COLO668 (cell line): Measurements from ENCODE around the gene MAML2.
"Not testable (repeated sequence)": the region's sequence is repeated elsewhere in the genome, so short reads cannot be mapped to it uniquely, and the experiment has no call there.

Source experiments
- DNase-seq: peaks from one replicate; lab custom pipeline; 2025; ENCODE audit not compliant: unreplicated experiment; lab: John Stamatoyannopoulos, UW

MAML2 gene

DNA sequence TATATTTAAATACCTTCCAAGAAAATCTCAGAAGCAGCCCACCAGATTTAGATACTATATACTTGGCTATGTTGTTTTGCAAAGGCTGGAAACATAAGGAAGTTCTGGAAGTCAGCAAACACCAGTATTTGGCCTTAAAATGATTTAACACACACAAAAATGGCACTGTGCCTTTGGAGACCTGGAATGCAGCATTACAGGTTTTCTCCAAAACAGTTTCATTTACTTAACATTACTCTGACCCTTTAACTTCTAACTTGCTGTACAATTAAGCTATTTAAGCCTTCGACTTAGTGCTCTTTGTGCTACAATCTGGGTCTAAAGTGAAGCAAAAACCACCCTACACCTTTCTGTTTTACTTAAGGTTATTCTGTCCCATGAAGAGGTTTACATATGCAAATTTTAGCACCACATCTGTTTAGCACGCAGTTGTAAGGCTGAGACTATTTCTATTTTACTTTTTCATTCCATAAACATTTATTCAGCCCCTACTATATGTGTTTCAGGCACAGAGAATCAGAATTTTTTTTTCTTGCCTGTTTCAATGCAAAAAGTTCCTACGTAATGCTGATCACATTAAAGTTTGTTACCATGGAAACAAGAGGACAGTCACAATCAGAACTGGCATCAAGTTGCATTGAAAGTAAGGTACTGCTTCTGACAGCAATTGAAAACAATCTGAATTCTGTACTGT, 70.3 kb downstream of the MAML2 start:
- no peak for DNase-seq

DNA sequence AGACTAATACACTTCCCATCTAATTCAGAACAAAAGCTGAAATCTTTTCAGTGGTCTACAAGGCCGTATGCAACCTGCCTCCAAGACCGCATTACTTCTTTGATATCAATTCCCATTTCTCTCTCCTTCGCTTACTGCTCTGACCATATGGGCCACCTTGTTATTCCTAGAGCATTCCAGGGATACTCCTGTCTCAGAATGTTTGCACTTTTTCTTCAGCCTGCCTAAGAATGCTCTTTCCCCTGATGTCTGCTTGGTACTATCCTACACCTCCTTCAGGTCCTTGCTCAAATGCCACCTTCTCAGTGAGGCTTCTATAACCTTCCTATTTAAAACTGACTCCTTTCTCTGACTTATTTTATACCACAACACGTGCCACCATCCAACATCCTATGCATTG, 71.2 kb downstream of the MAML2 start:
- DNase-seq: no peak

DNA sequence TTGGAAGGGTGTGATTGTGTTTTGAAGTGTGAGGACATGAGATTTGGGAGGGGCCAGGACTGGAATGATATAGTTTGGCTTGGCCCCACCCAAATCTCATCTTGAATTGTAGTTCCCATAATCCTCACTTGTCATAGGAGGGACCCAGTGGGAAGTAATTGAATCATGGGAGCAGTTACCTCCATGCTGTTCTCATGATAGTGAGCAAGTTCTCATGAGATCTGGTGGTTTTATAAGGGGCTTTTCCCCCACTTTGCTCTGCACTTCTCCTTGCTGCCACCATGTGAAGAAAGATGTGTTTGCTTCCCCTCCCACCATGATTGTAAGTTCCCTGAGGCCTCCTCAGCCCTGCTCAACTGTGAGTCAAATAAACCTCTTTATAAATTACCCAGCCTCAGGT, 71.6 kb downstream of the MAML2 start:
- DNase-seq: not testable (repeated sequence)

DNA sequence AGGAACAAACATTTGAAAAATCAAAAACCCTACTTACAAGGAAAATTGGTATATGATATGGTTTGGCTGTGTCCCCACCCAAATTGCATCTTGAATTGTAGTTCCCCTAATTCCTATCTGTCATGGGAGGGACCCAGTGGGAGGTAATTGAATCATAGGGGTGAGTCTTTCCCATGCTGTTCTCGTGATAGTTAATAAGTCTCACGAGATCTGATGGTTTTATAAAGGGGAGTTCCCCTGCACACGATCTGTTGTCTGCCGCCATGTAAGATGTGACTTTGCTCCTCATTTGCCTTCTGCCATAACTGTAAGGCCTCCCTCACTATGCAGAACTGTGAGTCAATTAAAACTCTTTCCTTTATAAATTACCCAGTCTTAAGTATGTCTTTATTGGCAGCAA, 74.5 kb downstream of the MAML2 start:
- DNase-seq: not testable (repeated sequence)

DNA sequence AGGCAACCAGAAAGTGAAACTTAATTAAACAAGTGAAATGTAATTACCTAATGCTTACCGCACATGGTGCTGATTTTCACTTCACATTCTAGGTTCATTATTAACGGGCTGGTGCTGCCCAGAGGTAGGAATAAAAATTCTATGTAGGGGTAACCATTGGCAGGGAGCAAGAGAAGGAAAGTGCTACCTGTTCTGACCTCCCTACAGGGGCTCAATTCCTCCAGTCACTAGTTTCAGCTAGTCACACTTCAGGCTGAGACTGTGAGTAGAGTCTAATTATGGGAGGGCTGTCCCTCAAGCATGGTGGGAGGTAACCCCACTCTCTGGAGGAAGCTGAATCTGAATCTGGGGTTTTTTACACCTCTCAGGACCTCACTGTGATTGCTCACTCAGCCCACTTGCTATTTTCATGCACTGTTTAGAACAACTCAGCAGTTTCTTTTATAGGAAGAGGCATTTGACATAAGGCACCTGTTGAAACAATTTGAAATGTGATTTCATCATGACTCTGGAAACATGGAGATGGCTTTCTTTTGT, 75.4 kb downstream of the MAML2 start:
- DNase-seq: no peak

DNA sequence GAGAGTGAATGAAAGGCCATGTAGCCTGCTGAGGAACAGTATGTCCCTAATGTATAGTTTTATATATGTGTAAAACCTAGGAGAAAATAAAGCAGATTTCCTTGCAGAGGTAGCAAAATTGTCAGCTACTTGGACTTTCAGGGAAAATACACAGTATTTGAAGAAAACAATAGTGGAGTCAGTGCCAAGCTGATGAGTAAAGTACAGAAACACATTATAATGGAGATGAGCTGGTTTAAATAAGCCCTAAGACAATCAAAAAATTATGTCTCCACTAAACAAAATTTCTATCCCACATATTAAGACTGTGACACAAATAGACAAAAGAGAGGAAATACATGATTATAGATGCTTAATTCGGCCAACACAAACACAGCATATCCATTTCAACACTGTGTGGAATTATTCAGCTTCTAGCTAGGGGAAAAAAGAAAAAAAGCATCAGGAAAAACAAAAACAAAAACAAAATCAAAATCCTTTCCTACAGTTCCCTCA, 75.9 kb downstream of the MAML2 start:
- no peak for DNase-seq

DNA sequence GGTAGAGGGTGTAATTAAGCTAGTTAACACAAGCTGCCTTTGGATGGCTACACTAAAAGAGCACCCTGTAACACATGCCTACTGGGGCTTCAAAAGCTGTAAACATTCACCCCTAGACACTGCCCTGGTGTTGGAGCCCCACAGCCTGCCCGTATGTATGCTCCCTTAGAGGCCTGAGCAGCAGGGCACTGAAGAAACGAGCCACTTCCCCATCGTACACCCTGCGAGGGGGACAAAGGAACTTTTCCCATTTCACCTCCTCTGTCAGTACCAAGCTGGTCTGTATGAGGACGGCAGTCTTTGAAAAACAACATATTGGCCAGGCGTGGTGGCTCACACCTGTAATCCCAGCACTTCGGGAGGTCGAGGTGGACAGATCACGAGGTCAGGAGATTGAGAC, 77.0 kb downstream of the MAML2 start:
- DNase-seq: no peak

DNA sequence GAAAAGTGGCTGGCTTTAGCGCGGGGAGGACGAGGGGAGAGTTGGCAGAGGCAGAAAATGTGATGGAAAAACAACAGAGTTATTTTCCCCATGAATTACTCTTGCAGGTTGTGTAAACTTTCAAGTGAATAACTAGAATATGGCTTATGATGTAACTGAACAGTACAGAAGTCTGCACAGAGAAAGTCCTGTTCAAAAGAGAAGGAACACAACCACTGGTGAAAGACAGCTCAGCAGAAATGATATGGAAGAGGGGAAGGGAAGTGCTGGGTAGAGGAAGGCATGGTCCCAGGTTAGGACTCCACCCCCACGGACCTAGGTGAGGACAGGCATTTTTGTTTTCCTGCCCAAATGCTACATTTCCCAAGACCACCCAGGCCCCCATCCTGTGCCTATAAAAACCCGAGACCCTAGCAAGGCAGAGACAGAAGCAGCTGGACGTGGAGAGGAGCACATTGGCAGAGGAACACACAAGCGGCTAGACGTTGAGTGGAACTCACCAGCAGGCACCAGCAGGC, 77.7 kb downstream of the MAML2 start:
- DNase-seq: no peak

DNA sequence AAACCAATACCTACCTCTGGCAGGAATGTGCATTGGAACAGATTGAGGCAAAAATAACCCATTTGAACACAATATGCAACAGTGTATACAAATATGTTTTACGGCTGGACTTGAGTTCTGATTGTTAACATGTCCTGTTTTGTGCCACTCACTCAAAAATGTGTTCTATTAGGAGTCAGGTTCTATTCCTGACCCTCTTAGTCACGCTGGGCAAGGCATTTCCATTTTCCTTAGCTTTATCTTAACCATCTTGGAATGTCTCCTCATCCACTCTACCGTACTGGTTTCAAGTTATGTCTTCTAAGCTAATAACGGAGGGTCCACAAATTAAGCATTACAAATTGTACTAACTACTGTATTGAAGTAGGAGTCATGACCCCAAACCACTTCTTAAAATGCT, 78.6 kb downstream of the MAML2 start:
- DNase-seq: no peak

DNA sequence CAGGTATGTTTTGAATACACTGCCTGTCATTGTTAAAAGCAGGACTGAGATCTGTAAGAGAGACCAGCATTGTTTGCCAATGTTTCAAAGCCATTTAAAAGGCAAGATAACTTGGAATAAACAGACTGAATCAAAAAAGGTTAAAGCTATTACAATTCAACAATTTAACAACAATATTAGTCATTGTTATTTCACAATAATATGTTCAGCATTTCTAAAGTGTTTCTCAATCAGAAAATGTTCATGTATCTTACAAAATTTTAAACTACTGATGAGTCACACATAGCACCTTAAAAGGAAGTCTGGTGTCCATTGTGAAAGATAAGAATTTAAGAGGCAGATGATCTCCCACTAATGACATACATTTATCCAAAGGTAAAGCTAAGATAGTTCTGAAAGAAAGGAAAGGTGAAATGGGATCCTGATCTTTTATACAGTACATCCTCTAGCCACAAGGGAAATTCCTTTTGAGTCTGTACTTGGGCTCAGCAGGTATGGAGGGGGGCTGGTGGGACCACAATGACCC, 79.7 kb downstream of the MAML2 start:
- DNase-seq: no peak

DNA sequence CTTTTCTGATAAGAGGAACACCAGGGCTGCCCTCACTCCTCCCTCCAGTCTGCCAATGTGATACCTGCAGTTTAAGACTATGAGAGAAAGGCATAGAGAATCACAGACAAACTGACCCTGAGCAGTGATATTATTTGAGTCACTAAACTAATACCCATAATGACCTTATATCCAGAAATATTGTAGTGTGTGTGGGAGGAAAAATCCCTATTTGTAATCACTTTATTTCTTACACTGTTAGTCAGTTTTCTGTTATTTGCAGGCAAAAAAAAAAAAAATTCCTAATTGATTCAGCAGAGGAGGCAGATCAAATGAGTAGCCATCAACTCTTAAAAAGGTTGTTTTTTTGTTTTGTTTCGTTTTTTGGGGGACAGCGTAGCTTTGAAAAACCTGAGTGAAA, 82.5 kb downstream of the MAML2 start:
- DNase-seq: no peak

DNA sequence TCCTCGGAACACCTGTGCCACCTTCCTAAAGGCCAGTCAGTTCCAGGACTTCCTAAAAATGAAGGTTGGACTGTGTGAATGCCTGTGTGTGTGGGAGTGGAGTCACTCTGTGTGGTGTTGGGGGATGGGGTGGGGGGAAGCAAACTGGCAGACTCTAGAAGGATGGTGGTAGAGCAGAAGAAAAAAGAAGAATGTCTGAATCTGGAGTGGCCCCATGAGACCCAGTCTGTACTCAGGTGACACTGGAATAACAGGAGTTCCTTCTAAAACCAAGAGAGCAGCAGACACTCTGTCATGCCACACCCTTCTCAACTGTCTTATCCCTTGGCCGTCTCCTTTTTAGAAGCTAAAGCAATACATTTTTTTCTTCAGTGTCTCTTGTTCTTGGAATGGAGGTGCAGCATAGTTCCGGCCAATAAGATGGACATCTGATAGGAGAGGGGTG, 82.9 kb downstream of the MAML2 start:
- DNase-seq: no peak

DNA sequence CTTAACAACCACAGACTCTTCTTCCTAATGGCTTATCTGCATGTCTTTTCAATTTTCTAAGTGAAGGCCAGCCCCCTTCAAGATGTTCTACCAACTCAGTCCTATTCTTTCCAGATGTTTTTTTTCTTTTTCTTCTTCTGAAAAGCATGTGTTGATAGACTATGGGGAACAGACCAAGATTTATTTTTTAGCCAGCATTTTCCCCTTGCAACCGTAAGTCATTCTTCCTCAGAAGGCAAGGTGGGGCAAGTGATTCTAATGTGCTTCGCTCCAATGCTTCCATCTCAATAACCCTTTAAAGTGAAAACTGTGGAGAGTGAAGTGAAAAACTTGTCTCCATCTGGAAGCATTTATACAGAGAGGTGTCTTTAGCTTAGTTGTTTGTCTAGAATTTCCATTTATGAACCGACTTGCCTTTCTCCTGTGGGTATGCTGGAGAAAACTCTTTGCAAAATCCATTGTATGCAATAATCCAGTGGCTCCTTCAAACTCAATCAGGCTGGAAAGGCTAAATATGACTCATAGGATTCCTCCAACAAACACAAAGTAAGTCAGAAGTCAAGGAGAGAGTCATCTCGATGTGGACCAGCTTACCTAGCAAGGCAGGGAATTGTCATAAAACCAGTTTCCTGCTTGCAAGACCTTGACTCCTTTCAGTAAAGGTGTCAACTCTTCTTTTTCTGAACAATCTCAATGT, 83.7 kb downstream of the MAML2 start:
- no peak for DNase-seq

DNA sequence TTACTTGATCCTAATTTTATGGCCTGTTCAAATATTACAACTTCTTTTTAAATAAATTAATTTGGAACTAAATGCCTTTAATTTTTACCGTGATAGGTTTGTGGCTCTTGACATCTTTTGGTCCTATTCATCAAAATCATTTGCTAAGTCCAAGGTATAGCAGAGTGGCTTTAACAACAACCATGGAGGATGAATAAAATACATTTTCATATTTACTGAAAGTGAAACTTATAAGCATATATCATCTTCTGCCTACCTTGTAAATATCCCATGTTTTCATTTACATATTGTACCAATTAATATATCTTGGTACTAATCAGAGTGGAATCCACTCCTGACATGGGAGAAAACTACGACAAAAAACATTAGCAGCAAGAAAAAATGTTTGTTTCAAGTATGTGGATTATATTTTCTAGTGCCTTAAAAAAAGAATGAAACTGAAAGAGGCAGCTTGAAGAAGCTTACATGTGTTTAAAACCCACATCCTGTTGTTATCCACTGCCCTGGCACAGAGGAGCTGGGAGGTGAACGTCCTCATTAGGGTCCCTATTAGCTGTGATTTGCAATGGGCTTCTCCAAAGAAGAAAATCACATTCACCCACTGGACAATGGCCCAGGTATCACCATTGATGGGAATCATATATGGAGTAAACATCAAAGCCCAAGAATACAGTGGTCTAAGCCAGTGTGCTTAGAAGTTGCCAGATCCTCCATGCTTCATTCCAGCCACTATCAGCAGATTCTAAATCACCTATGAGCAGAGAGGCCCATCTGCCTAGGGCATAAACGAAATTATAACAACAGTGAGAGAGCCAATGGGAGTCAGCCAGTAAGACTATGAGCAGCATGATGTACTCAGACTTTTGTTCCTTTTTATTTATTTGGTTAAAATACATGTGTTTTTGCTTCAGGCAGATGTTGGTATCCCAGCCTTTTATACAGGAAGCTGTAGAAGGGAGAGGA, 84.7 kb downstream of the MAML2 start:
- DNase-seq: no peak

DNA sequence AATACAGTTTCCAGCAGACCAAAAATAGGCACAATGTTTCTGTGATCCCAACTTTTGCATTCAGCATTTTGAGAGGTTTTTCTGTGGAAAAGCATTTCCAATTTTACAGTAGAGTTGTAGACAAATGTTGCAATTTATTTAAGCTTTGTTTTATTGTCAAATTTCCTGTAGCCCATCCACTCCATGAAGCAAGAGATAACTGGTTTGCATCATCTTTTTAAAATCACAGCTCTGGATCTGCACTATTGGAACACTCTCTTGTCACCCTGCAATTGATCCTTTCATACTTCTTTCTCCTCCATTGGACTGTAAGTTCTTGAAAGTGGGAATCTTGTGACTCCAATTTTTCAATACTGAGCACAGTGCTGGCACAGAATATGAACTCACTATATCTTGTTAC, 86.0 kb downstream of the MAML2 start:
- no peak for DNase-seq

DNA sequence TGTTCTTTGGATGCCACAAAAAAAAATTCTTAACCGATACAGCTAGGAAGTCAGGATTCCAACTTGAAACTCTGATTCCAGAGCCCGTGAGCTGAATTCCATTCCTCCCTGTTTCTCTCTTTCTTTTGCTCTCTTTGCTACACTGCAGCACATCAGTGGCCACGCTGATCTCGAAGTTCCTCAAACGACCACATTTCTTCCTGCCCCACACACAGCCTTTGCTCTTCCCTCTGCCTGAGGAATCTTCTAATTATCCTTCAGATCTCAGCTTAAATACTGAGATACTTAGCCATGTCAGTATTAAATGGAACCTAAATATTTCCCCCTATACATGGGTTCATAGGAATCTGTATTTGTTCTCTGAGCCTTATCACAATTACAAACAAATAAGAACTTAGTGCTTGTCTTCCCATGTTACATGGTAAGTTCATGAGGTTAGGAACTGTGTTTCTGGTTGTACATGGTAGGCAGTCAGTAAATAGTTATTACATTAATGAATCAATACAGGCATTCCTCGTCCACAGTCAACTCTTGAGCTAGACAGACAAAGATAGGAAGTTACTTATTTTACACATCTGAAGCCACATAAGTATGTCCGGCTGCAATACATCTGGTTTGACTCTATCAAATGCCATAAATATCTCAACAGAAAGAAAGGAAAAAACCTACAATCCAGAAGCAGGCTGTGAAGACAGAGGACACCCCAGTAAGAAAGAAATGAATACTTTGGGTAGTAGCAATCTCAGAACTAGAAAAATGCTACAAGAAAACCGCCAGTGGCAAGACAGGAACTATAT, 86.6 kb downstream of the MAML2 start:
- no peak for DNase-seq

DNA sequence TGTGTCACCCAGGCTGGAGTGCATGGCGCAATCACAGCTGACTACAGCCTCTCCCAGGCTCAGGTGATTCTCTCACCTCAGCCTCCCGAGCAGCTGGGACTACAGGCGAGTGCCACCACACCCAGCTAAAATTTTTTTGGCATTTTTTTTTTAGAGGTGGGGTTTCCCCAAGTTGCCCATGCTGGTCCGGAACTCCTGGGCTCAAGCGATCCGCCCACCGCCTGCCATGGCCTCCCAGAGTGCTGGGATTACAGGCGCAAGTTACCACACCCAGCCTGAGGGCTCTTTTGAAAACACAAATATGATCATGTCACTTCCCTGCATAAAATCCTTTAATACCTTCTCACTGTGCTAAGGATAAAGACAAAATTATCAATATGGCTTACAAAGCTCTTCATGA, 88.1 kb downstream of the MAML2 start:
- DNase-seq: no peak

DNA sequence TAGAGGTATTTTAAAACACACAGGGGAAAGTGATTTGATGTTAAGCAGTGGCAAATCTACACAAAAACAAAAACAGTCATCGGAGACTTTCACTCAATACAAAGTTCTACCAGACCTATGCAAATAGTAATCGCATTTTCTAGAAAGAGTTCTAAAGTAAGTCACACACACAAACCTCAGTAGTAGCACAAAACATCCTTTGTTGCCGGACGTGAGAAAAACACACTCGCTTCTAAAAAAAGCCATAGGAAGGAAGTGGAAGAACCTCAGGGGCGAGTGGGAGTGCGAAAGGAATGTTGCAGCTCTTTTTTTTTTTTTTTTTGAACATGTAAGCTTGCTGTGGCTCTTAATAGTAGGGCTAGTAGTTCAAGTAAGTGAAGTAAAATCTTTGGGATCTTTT, 88.9 kb downstream of the MAML2 start:
- DNase-seq: no peak

DNA sequence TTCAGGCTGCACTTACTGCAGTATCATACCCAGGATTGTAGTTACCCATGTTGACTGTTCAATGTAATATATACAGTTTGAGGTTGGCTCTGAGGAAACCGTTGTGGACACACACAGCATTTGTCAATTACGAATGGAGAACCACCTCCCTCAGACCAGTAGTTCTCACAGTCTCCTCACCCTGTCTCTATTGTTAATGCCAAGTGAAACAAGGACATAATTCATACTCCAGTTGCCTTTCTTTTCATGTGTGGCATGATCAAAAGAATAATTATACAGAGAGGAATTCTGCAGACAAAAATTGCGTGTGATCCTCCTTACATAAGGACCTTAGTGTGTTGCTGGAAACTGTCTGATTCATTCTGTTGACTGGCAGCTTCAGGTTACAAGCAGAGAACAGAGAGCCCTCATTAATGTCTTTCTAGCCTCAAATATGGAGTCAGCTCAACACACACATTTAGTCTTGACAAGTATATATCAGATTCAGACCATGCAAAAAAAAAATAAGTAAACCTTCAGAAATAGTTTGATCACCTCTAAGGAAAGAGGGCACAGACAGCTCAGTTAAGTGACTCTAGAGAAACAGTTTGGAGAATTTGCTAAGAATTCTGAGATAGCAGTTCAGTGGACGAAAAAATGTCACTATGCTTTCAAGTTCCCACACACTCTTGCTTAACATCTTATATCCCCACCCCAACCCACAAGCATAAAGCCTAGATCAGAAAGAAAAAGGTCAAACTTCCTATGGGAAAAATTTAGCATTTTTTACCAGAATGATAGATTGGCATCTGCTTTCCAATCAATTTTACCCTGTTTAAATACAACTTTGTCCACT, 96.1 kb downstream of the MAML2 start:
- no peak for DNase-seq
